HG03159 (cell line): ENCODE measurements around the gene PSRC1.

Experiments used
- ATAC-seq: cut with Tn5 transposase; IDR thresholded peaks from one replicate; pipeline ENCODE4 v1.9.1; 2021; ENCODE audit warnings: mild to moderate bottlenecking, moderate library complexity; ENCODE audit not compliant: unreplicated experiment

Gene PSRC1

DNA sequence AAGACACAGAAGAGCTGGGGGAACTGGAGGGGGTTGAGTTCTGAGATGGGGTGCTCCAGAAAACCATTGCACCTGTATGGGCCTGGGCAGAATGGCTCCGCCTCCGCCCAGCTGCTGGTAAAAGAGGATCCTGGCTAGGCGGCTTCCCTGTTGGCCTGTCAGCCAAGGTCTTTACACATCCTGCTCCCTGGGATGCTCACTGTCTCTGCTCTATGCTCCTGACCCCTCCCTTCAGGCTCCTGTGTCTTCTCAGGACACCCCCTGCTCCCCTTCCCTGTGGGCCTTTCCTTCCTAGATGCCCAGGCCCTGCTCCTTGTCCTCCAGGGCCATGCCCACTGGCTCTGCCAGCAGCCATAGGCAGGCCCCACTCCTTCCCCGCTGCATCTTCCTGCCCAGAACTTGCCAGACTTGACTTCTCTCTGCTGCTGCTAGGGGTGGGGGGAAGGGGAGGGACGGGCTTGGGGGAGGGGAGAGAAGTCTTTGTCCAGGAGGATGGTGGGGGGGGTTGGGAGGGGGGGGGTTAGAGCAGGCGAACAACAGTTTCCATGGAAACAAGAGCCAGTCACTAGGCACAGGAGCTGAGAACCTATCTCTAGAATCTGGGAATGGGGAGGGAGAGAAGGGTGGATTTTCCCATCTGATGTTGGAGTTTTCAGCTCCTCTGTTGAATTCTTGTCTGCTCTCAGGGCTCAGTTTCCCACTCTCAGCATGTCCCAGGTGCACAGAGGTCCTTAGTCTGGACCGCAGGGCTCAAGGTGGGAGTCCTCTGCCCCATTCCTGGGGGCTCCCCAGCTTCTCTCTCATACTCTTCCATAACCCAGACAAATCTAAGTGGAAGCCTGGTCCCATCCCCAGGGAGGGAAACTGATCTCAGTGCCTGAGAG lies 23.0 kb downstream of the PSRC1 start:
- ATAC-seq, result no peak

DNA sequence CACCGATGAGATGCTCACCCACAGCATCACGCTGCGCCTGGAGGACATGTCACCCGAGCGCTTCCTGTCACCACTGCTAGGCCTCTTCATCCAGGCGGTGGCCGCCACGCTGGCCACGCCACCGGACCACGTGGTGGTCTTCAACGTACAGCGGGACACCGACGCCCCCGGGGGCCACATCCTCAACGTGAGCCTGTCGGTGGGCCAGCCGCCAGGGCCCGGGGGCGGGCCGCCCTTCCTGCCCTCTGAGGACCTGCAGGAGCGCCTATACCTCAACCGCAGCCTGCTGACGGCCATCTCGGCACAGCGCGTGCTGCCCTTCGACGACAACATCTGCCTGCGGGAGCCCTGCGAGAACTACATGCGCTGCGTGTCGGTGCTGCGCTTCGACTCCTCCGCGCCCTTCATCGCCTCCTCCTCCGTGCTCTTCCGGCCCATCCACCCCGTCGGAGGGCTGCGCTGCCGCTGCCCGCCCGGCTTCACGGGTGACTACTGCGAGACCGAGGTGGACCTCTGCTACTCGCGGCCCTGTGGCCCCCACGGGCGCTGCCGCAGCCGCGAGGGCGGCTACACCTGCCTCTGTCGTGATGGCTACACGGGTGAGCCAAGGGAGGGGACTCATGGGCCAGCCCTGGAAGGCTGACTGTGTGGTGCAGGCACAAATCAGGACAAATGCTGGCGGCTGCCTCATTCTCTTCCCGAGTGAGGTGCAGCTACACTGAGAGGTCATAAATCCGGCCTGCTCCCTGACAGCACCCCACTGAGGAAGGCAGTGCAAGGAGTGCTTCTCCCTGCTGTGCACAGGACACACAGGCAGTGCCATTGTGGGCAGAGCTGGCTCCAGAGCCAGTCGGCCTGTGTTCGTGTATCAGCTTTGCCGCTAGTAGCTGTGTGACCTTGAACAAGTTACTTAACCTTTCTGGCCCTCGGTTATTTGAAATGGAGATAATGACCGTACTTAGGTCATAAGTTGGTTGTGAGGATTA lies 24.2 kb downstream of the PSRC1 start:
- no peak for ATAC-seq

DNA sequence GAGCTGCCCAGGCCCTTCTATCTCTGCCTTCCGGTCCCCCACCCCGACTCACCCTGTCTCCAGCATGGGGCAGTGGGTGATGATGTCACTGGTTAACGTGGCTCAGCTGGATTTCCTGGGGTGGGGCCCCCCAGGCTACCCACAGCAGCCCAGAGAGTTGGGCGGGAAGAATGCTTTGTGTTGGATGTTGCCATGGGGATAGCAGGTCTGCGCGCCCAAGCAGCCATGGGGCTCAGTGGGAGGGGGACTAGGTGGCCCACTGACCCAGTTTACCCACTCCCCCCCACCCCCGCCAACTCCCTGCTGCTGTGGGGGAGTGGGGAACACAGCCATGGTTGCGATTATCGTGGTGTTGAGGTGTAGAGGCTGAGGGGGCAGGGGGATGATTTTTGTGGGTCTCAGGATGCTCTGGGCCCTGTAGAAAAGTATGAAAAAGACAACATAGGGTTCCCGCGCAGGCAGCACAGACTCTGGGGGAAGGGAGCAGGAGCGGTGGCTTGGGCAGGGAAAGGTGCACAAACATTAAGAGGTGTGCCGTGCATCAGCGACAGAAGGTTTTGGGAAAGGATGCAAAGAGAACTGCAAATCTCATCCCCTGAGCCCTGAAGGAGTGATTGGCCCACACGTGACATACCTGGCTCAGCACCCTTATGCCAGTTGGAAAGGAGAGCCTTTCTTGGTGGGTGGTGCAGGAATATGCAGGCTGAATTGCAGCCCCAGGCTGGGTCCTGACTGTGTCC lies 25.1 kb downstream of the PSRC1 start:
- ATAC-seq, result no peak

DNA sequence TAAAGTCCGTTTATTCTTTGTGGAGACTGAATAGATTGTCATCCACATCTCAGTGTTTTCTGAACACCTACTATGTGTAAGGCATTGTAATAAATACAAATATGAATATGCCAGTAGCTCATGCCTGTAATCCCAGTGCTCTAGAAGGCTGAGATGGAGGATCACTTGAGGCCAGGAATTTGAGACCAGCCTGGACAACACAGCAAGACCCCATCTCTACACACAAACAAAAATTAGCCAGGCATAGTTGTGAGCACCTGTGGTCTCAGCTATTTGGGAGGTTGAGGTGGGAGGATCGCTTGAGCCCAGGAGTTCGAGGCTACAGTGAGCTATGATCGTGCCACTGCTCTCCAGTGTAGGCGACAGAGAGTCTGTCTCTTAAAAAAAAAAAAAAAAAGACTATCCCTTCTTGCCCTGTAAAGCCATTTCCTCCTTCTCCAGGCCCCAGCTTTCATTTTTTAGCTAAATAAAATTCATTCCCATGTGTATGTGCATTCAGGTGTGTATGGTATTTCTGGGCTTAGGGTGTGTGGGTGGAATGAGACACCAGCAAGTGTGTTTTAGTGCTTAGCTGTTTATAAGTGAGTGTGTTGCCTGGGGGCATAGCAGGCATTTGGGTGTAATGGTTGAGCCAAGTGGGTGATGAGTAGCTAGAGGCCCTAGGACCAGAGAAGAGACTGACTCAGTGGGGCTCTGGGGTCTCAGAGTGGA lies 25.8 kb downstream of the PSRC1 start:
- ATAC-seq, result no peak

DNA sequence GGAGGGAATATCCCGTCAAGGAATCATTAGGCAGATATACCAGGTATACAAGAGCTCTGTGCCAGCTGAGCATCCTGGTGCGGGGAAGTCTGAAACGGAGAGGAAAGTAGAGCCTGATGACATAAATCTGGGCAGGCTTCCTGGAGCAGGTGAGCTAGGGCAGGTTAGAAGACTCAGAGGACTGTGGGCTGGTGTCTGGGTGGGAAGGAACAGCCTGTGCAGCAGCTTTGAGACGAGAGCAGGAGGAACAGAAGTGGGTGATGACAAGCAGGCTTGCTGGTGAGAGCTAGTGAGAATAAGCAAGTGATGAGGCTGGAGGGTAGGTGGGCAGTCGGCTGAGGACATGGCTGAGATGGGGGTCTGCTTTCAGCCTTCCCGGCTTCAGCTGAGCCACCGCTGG lies 26.9 kb downstream of the PSRC1 start:
- no peak for ATAC-seq

DNA sequence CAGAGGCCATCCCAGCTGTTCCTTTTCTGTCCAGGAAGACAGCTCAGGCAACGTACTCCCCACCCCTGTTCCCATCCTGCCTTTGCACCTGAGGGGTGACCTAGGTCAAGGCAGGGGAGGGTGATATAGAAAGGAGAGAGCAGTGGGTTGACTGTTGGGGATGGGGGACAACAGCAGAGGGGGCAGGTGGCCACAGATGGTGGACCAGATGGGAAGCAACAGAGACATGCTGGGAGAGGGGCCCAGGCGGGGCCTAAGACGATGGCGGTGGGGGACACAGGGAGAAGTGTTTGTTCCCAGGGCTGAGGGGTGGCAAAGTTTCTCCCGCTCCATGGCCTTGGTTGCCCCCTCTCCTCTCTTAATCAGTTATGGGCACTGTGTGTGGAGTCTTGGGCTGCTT lies 27.3 kb downstream of the PSRC1 start:
- no peak for ATAC-seq

DNA sequence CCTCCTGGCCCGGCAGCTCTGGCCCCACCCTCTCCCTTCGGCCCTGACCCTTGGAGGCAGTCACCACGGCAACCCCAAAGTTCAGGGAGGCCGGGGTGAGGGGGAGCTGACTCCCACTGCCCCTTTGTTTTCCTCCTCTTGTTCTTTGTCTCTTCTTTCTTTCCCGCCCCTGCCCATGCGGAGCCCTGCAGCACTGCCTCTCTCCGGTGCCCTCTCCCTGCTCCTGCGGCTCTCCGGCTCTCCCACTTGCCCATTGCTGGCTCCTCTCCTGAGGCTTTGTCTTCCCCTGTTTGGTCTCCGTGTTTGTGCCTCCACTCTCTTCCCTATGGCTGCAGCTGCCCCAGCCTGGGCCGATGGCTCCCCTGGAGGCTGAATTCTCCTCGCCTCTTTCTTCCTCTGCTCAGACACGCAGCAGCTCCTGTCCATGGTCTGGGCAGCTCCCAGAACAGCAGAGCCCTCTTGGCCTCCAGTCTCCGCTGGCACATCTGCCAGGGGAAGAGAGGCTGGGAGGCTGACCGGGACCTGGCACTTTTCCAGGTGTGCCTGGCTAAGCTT lies 27.8 kb downstream of the PSRC1 start:
- no peak for ATAC-seq

DNA sequence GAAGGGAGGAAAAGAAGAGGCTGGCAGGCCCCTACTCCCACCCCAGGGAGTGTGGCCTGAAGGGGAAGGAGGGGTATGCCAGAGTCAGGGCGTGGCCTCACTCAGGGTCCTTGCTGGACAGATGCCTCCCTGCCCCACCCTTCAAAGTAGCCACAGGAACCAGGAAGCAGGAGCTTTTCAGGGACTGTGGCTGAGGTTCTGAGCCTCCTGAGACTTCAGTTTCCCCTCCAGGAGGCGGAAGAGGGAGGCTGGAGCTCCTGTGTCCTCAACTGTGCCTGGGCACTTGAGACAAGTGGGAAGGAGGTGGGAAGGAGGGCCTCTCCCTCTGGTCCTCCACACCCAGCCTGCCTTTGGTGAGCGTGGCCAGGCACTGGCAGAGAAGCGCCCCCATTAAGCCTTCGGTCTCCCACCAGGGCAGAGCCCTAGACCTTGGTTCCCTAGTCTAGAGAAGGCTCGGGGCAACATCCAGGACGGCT lies 28.3 kb downstream of the PSRC1 start:
- ATAC-seq, result no peak

DNA sequence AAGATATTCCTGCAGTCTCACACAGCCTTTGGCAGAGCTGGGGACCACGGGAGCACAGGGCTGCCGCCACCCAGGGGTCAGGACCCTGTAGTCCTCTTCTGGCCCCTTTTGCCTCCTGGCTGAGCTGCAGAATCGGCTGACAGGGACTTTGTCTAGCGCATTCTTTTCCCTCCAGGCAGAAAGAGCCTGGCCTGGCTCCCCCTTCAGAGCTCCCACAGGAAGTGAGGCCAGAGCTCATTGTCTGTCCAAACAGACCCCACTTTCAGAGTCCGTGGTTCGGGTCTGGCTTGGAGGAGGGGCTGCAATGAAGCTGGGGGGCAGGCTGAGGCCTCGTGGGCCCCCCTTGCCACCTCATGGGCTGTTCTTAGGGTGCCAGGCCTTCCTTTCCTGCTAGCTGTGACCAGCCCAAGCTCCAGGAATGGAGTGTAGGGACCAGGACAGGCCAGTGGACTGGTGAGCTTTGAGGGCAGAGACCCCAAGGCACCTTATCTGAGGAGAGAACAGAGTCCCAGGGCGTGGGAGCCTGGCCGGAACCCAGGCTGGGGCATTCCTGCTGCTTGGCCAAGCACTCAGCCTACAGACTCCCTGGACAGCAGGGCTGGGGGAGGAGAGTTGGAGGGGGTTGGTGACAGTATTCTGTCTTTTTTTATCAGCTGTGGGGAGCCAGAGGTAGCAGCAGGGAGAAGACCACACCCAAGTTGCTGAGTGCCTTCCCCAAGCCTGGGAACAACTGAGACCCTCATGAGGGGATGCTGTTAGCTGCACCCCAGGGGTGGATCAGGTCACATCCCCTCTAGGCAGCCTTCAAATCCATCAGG lies 28.9 kb downstream of the PSRC1 start:
- ATAC-seq, result no peak

DNA sequence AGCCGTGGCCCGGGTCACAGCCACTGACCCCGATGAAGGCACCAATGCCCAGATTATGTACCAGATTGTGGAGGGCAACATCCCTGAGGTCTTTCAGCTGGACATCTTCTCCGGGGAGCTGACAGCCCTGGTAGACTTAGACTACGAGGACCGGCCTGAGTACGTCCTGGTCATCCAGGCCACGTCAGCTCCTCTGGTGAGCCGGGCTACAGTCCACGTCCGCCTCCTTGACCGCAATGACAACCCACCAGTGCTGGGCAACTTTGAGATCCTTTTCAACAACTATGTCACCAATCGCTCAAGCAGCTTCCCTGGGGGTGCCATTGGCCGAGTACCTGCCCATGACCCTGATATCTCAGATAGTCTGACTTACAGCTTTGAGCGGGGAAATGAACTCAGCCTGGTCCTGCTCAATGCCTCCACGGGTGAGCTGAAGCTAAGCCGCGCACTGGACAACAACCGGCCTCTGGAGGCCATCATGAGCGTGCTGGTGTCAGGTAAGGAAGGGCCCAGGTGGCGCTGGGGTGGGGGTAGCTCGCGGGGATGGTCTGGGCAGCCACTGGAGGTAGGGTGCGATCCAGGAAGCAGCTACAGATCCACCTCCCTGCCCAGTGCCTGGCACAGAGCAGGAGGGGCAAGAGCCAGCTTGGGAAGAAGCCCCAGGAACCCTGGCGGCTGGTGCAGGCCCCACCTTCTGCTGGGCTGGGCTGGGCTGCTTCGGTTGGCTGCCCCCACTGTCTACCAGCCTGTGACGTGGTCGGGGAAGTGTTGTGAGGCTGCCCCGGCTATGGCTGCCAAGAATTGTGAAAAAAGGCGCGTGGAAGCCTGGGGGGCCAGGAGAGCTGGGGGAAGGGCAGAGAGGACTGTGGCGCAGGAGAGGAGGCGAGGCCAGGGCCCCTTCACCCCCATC lies 29.8 kb downstream of the PSRC1 start:
- ATAC-seq, result no peak

DNA sequence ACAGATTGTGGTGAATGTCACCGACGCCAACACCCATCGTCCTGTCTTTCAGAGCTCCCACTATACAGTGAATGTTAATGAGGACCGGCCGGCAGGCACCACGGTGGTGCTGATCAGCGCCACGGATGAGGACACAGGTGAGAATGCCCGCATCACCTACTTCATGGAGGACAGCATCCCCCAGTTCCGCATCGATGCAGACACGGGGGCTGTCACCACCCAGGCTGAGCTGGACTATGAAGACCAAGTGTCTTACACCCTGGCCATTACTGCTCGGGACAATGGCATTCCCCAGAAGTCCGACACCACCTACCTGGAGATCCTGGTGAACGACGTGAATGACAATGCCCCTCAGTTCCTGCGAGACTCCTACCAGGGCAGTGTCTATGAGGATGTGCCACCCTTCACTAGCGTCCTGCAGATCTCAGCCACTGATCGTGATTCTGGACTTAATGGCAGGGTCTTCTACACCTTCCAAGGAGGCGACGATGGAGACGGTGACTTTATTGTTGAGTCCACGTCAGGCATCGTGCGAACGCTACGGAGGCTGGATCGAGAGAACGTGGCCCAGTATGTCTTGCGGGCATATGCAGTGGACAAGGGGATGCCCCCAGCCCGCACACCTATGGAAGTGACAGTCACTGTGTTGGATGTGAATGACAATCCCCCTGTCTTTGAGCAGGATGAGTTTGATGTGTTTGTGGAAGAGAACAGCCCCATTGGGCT lies 30.6 kb downstream of the PSRC1 start:
- no peak for ATAC-seq

DNA sequence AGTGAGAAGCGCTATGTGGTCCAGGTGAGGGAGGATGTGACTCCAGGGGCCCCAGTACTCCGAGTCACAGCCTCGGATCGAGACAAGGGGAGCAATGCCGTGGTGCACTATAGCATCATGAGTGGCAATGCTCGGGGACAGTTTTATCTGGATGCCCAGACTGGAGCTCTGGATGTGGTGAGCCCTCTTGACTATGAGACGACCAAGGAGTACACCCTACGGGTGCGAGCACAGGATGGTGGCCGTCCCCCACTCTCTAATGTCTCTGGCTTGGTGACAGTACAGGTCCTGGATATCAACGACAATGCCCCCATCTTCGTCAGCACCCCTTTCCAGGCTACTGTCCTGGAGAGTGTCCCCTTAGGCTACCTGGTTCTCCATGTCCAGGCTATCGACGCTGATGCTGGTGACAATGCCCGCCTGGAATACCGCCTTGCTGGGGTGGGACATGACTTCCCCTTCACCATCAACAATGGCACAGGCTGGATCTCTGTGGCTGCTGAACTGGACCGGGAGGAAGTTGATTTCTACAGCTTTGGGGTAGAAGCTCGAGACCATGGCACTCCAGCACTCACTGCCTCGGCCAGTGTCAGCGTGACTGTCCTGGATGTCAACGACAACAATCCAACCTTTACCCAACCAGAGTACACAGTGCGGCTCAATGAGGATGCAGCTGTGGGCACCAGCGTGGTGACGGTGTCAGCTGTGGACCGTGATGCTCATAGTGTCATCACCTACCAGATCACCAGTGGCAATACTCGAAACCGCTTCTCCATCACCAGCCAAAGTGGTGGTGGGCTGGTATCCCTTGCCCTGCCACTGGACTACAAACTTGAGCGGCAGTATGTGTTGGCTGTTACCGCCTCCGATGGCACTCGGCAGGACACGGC lies 31.4 kb downstream of the PSRC1 start:
- ATAC-seq, result no peak

DNA sequence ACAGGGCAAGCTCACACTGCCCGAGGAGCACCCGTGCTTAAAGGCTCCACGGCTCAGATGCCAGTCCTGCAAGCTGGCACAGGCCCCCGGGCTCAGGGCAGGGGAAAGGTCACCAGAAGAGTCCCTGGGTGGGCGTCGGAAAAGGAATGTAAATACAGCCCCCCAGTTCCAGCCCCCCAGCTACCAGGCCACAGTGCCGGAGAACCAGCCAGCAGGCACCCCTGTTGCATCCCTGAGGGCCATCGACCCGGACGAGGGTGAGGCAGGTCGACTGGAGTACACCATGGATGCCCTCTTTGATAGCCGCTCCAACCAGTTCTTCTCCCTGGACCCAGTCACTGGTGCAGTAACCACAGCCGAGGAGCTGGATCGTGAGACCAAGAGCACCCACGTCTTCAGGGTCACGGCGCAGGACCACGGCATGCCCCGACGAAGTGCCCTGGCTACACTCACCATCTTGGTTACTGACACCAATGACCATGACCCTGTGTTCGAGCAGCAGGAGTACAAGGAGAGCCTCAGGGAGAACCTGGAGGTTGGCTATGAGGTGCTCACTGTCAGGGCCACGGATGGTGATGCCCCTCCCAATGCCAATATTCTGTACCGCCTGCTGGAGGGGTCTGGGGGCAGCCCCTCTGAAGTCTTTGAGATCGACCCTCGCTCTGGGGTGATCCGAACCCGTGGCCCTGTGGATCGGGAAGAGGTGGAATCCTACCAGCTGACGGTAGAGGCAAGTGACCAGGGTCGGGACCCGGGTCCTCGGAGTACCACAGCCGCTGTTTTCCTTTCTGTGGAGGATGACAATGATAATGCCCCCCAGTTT lies 32.3 kb downstream of the PSRC1 start:
- no peak for ATAC-seq

DNA sequence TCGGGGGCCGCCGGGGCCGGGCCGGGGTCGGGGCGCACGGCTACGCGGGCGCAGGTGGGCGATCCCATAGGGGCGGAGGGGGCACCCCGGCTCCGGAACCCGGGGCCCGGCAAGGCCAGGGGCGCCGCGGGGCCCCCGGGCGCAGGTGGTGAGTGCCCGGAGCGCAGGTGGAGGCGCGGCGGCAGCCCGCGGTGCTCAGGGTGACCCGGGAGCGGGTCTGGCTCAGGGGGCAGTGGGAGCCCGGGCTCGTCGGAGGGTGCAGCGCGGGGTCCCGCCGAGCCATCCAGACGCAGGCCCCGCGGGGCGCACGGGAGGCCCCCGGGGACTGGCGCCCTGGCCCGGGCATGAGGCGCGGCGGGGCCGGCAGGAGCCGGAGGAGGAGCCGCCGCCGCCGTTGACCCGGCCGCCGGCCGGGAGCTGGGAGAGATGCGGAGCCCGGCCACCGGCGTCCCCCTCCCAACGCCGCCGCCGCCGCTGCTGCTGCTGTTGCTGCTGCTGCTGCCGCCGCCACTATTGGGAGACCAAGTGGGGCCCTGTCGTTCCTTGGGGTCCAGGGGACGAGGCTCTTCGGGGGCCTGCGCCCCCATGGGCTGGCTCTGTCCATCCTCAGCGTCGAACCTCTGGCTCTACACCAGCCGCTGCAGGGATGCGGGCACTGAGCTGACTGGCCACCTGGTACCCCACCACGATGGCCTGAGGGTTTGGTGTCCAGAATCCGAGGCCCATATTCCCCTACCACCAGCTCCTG lies 33.1 kb downstream of the PSRC1 start:
- ATAC-seq, result peak; percentile 28
